HG03139 (cell line): ENCODE measurements around the gene DOCK2.

Source experiments
- ATAC-seq: cut with Tn5 transposase; IDR thresholded peaks from one replicate; pipeline ENCODE4 v1.9.1; 2021; ENCODE audit not compliant: unreplicated experiment

Gene DOCK2

GRCh38 chr5:170109059-170110031 is 472.3 kb downstream of the DOCK2 start:
- ATAC-seq = no peak

- ATAC-seq = no peak
These were observed 473.5 kb downstream of the DOCK2 start for GRCh38 chr5:170110403-170111087.

- no peak for ATAC-seq
These were observed 474.2 kb downstream of the DOCK2 start for GRCh38 chr5:170111088-170111785.

- ATAC-seq = no peak
These were observed 475.9 kb downstream of the DOCK2 start for GRCh38 chr5:170112876-170113521.

- no peak for ATAC-seq
These were observed 476.4 kb downstream of the DOCK2 start for GRCh38 chr5:170113522-170113900.

GRCh38 chr5:170114271-170114670 is 477.2 kb downstream of the DOCK2 start:
- no peak for ATAC-seq

- no peak for ATAC-seq
These were observed 478.9 kb downstream of the DOCK2 start for GRCh38 chr5:170115925-170116324.

- no peak for ATAC-seq
These were observed 480.7 kb downstream of the DOCK2 start for GRCh38 chr5:170117736-170118135.

GRCh38 chr5:170120576-170120975 is 483.5 kb downstream of the DOCK2 start:
- no peak for ATAC-seq

GRCh38 chr5:170121321-170121720 is 484.2 kb downstream of the DOCK2 start:
- ATAC-seq = no peak

GRCh38 chr5:170126061-170126460 is 489.0 kb downstream of the DOCK2 start:
- ATAC-seq = no peak

- ATAC-seq = no peak
These were observed 489.6 kb downstream of the DOCK2 start for GRCh38 chr5:170126626-170127025.

- no peak for ATAC-seq
These were observed 494.2 kb downstream of the DOCK2 start for GRCh38 chr5:170131235-170131634.

GRCh38 chr5:170132269-170132975 is 495.3 kb downstream of the DOCK2 start:
- no peak for ATAC-seq
